ENCODE data around the gene ITPR1.

- TF ChIP-seq CTCF (conservative IDR thresholded peaks at IDR 0.05; ENCODE audit: low read length) (no peak), EZH2phosphoT487 (IDR thresholded peaks at IDR 0.05; ENCODE audit: borderline replicate concordance) (no peak)
Observed at GRCh38 chr3:4615750-4616149, 122.6 kb downstream of the ITPR1 start.

Measured in Loucy (cell line).